GM10266 (cell line): Measurements from ENCODE around the gene EHBP1.

ENCODE experiments used
- DNase-seq: peaks from one replicate; pipeline ENCODE4 v3.0.0; 2012; ENCODE audit errors: extremely low spot score
- CTCF ChIP-seq: IDR thresholded peaks from 2 replicates; pipeline ENCODE4 v1.5.1; 2012; ENCODE audit warnings: mild to moderate bottlenecking, low read depth; ENCODE audit not compliant: control insufficient read depth, insufficient read depth; ENCODE audit errors: missing control alignments

Gene EHBP1

GRCh38 chr2:62685256-62685655 is 20.3 kb upstream of the EHBP1 start:
- DNase-seq = no peak

DNA sequence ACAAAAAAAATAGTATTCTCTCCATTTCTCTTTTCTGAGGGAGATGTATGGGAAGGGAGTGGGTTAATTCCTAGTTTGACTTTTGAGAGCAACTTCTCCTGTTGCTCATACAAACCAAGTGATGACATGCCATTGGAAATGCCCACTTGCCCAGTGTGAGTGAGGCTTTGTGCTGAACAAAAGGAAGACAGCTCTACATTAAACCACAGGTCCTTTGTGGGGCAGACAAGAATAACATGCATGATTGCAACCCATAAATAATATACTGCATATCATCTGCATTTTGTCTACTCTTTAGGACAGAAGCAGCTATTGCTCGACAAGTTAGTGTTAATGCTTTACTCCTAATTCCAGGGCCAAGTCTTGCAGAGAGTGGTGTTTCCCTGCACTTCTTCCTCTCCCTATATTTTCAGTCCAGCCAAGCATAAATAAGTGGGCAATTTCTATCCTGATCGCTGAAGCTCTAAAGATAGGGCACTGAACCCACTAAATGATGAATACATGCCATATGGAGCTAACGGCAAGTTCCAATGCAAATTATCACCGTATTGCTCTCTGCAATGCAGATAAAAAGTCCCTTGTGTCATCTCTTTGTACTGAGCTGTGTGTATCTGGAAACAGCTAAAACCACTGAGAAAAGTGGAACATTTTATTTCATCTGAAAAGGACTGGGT is 19.4 kb upstream of the EHBP1 start:
- no peak for DNase-seq
- no peak for TF ChIP-seq CTCF

More at GRCh38 chr2:62685256-62685655, 20.3 kb upstream of the EHBP1 start:
- TF ChIP-seq CTCF = no peak

GRCh38 chr2:62687636-62688035 is 17.9 kb upstream of the EHBP1 start:
- TF ChIP-seq CTCF = no peak
- DNase-seq = no peak

- DNase-seq = no peak
- TF ChIP-seq CTCF = no peak
These were observed 16.7 kb upstream of the EHBP1 start for GRCh38 chr2:62688771-62689170.

- no peak for TF ChIP-seq CTCF
- no peak for DNase-seq
These were observed 14.3 kb upstream of the EHBP1 start for GRCh38 chr2:62691186-62691585.

DNA sequence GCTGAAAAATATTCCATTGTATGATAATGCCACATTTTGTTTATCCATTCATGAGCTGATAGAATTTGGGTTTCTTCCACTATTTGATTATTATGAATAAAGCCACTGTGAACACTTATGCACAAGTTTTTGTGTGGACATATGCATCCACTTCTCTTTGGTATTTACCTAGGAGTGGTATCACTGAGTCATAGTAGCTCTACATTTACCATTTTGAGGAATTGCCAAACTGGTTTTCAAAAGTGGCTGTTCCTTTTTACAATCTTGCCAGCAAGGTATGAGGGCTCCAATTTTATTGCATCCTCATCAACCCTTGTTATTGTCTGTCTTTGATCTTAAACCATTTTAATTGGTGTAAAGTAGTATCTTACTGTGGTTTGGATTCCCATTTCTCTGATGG is 13.3 kb upstream of the EHBP1 start:
- DNase-seq = no peak
- no peak for TF ChIP-seq CTCF

DNA sequence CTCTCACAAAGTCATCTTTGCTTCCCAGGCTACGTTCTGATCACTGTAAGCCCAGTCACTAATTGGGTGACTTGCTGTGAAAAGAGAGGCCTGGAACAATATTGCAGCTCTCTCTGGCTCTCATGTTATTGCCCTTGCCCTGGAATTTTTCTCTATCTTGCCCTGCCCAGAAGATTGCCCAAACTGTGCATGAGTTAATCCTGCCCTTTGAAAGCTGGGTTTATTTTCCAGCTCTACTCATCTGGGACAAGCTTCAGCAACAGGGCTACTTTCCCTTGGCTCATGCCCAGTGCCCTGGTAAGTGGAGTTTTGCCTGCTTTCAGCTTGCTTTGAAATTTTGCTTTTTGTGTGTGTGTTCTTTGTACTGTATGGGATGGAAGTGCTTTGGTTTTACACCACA is 6.9 kb upstream of the EHBP1 start:
- no peak for TF ChIP-seq CTCF
- no peak for DNase-seq
